DMS153 treated with DMSO at 0.1 percent for 48 hours (cell line): ENCODE measurements around the gene PHF2.

ENCODE experiments used
- DNase-seq: peaks from one replicate; lab custom pipeline; 2025; ENCODE audit not compliant: unreplicated experiment; lab: John Stamatoyannopoulos, UW

Gene PHF2

DNA sequence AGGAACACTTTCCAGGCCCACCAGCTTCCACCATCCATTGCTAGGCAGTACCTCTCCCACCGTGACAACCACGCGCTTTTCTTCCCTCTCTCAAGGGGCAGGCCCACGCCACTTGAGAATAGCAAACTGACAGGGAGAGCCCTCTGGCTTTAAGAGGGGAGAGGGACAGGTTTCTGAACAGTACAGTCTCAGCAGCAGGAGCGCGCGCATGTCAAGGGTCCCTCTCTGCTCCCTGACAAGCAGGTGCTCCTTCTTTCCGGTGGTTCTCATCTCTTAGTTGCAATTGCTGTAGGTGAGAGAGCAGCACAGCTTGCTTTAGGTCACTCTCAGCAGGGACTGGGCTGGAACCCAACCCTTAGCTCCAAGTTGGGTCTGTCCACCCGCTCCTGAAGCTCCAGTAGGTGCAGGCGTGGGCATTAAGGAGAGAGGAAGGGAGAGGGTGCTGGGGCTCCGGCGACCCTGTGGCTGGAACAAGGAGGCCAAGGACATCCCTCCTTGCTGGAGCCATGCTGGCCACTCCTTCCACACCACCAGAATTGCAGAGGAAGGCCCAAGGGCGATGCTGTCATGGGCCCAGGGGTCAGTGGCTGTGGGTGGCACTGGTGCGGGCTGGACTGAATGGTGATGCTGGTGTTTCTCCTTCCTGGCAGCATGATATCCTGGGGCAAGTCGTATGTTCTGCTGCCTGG, 9.0 kb upstream of the PHF2 start:
- DNase-seq: no peak

DNA sequence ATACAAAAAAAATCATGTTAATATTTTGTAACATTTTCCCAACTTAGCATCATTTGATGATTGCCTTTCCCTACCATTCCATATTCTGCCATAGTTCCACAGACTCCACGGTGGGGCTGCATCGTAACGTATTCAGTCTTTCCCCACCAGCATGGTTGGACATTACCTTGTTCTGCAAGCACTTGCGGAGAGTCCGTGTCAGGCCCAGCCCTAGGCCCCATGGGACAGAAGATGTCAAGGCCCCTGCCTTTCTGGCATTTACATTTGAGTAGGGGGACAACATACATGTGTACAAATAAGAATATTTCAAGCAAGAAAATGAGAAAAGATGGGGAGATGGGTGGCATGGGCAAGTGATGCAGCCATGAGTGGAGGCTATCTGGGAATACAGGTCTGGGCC, 8.2 kb upstream of the PHF2 start:
- DNase-seq: no peak

DNA sequence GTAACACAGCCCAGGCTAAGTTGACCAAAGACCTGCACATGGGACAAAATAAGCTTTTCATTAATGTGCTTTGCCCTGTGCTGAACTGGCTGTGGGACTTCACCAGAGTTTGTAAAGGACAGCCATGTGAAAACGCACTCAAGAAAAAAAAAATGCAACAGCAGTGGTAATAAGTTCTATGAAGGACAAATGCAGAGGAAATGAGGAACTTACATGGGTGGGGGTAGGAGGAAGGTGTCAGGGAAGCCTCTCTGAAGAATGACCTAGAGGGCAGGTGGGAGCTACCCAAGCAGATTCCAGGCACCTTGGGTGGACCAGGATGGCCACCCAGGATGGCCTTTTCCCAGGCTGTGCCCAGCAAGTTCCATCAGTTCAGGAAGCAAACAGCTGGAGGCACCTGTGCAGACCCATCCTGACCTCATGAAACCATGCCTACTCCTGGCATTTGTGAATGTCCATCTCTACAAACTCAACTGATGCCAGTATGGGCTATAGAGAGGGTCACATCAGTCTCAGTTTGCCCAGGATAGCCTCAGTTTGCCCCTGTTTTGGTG, 6.7 kb upstream of the PHF2 start:
- no peak for DNase-seq

DNA sequence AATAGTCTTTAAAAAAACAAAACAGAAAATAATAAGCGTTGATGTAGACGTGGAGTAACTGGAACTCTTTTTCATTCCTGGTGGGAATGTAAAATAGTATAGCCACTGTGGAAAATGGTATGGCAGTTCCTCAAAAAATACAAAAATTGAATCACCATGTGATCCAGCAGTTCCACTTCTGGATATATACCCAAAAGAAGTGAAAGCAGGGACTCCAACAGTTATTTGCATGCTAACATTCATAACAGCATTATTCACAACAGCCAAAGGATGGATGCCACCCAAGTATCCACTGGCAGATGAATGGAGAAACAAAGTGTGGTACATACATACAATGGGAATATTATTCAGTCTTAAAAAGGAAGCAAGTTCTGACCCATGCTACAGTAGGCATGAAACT, 4.2 kb upstream of the PHF2 start:
- no peak for DNase-seq

DNA sequence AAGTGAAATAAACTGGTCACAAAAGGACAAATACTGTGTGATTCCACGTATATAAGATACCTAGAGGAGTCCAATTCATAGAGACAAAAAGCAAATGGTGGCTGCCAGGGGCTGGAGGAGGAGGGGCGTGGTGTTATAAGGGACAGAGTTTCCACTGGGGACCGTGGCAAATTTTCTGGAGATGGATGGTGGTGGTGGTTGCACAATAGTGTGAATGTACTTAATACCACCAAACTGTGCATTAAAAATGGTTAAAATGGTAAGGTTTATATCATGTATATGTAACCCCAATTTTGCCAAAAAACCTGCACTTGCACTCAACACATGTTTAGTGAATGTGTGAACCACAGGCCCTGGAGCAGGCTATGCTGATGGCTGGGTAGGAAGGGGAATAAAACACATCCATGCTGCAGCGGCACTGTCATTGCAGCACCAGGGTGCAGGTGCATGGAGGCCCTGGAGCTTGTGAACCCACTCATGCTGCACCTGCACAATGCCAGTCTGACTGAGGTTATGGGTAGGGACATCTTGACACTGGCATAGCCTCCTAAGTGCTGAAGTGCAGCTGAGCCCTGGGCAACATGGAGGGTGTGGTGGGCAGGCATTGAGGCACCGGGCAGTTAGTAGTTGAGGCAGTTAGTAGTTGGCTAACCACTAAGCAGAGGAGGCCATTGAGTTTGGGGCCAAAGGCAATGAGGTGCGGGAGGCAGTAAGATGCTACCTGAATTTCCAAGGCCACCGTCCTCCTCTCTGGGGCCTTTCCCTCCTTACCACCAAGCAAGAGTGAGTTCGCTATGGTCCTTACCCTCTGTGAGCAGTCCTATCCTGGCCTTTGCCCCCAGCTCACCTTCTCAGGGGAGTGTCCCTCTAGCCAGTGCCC, 3.5 kb upstream of the PHF2 start:
- no peak for DNase-seq

DNA sequence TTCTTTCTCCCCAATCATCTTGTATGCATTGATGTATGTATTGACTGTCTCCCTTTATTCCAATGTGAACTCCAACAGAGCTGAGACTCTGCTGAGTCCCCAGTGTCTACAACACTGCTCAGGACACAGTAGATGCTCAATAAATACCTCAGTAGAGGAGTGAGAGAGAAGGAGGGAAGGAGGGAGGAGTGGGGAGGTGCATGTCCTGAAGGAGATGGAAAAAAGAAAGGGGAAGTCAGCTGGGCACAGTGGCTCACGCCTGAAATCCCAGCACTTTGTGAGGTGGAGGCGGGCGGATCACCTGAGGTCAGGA, 2.9 kb upstream of the PHF2 start:
- no peak for DNase-seq

DNA sequence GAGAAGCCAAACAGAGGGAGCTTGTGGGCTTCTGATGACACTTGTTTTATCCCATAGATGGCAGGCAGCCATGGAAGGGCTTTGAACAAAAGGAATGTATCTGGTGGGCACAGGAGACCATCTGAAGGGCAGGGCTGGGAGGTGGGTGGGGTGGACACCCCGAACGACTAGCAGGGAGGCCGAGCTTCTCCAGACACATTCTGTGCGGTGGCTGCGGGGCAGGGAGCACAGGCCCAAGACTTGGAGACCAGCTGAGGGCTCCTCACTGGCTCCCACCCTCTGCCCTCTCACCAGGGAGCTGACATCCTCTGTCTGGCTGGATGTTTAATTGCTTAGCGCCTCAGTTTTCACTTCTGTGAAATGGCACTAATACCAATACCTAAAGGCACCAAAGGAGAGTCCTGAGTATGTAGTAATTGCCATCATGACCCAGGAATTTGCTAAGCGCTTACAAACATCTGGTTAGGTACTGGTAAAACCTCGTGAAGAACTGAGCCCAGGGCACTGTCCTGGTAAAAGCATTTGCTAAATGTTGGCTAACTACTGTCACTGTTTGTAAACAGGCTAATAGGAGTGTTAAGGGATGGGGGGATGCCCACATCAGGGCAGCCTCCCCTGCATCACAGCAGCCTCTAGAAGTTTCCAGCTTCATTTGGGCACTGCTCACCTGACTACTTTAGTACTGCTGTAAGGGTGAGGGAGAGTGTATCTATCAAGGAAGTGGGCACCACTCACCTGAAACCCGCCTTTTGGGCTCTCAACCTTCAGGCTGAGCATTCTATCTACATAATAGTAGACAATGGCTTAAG, 2.1 kb upstream of the PHF2 start:
- DNase-seq: no peak

DNA sequence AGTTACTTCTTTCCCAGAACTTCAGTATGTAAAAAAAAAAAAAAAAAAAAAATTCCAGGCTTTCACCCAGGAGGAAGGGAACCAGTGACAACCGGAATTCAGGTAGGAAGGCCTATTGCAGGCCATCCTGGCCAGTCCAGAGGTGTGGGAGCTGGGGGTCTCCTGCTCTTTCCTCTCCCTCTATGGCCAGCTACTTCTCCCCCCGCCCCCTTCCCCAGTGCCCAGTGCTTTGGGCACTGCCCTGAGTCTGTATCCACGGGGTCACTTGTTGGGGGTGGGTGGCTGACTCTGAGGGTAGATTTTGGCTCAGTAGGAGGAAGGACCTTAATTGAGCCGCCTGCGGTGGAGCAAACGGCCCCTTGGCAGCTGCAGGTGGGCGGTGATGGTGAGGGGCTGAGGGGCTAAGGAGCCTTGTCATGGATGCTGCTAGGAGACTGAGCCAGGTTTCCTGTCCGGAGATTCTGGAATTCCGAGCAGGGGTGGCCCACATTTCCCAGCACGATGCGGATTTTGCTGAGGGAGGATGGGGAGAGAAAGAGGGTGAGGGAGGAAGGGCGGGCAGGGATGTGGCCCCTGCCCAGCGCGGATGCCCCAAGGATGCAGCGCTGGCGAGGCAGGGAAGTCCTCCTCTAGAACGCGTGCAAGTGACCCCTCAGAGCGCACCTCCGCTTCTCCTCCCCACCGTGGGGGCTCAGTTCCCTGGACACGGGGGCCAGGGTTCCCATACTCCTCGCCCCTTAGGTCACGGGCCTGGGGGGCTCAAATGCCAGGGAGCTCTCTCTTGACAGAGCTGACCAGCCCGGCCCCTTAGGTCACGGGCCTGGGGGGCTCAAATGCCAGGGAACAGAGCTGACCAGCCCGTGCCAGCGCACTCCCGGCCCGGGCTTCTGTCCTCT, 1.2 kb upstream of the PHF2 start:
- DNase-seq: no peak

DNA sequence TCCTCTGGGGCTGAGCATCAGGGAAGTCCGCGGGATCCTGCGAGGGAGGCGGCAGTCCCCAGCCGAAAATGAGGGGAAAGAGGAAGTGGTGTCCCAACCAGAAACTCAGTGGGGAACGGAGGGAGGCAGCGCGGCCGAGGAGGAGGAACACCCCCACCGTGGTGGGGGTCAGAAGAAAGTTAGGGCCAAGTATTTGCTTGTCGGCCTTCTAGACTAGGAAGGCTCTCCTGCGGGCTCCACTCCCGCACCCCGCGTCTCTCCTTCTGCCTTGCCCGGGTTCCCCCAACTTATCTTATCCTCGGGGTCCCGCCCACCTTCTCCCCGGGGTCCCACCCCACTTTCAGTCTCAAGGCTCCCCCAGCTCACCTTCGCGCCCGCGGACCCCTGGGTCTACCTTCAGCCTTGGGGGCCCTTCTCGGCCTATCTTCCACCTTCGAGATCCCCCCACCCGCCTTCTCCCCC, 557 bp upstream of the PHF2 start:
- DNase-seq: no peak

DNA sequence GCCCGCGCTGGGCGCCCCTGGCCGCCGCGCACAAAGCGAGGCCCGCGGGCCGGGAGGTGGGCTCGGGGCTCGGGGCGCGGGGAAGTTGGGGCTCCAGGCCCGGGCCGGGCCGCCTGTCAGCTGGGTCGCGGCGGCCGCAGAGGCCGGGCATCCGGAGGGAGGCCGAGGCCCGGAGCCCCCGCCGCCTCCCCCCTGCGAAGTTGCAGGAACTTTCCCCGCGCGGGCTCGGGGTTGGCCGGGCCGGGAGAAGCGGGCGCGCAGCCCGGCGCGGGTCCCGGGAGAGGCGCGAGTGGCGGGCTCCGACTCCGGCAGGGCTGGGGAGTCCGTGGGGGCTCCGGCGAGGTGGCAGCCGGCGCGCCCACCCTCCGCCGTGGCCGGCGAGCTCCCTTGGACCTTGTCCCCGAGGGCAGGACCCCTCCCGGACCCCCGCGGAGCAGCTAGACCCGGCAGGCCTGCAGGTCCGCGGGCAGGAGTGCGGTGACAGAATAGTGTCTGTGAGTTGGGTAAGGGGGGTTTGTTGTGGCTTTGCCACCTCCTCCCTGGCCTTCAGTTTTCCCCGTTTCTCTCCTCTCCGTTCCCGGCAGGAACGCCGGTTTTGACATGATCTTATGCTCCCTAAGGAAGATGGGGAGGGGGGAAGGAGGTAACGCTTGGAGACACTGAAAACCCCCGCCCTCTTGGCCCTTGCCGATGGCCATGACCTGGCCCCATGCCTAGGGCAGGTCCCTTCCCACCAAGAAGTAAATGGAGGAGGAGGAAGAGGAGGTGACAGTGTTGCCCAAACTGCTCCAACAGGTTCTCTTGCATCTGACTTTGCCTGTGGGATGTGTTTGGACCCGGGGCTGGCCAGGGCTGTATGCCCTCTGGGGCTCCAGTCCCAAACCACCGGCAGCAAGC, 942 bp downstream of the PHF2 start:
- DNase-seq: no peak

DNA sequence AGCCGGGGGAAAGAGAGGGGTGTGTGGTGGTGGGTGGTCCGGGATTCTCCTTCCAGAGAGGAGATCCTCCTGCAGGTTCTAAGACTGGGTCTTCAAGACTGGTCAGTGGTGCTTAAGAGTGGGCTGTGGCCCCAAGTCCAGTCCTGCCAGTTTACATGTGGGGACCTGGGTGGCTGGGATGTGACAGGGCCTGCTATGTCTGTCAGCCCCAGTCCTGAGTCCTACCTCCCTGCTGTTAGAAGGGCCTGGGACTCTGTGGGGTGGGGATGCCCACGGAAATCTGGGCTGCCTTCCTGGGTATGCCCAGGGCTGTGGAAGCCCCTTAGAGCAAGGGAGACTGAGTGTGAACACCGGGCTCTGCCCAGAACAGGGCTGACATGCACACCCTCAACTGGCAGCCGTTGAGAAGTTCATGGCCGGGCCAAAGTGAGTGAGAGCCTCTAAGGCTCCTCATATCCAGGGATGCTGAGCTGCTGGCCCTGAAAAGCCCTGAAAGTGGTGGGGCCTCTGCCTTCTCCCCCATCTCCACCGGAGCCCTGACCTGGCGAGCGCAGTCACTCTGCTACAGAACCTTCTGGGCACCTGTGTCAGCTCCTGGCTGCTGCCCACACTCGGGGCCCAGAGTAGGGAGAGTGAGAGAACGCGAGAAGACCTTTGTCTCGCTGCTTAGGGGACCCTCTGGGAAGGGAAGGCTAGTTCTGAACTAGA, 1.7 kb downstream of the PHF2 start:
- no peak for DNase-seq

DNA sequence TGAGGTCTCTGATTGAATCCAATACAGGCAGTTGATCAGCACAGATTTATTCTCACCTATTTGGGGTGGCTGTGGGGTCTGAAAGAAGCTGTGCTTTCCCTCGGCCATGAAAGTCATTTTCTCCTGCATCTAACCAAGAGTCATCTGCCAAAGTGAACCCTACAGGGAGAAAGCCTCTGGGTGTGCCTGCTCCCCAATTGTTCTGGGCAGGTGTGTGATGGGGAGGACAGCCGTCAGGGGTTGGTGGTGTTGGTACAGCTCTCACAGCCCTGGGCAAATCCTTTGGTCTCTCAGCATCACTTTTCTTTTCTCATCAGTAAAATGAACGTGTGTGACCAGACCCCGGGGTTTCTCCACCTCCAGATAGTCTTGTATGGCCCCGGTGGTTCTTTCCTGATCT, 2.5 kb downstream of the PHF2 start:
- no peak for DNase-seq

DNA sequence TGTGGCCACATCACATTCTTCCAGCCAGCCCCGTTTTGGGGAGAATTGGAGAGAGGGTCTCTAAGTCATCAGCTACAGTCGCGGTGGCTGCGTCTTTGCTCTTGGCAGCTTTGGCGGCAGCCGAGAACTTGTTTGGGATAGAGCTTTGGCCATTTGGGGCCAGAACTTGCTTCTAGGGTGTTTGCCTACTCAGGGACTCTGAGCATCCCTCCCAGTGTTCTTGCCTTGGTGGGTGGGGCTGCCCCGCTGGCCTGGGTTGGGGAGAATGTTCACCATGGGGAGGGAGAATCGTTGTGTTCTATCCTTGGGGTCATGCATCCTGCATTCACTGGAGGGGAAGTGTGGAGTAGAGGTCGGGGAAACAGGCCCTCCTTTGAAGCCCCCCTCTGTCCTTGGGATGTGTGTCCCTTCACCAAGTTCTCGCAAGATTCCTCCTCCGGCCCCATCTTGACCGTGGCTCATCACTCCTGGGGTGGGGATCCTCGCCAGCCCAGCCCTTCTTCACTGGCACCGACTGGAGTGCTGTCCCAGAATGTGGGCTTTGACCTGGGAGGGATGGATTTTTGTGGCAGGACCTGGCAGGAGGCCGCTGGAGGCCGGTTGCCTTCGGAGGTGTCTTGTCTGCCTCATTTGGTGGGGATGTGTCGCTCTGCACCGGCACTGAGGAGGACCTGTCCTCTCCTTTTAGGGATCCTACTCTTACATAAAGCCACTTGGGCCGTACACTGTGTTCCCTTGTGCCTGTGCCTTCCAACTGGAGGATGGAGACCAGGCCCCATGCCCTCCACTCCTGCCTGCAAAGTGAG, 3.5 kb downstream of the PHF2 start:
- no peak for DNase-seq

DNA sequence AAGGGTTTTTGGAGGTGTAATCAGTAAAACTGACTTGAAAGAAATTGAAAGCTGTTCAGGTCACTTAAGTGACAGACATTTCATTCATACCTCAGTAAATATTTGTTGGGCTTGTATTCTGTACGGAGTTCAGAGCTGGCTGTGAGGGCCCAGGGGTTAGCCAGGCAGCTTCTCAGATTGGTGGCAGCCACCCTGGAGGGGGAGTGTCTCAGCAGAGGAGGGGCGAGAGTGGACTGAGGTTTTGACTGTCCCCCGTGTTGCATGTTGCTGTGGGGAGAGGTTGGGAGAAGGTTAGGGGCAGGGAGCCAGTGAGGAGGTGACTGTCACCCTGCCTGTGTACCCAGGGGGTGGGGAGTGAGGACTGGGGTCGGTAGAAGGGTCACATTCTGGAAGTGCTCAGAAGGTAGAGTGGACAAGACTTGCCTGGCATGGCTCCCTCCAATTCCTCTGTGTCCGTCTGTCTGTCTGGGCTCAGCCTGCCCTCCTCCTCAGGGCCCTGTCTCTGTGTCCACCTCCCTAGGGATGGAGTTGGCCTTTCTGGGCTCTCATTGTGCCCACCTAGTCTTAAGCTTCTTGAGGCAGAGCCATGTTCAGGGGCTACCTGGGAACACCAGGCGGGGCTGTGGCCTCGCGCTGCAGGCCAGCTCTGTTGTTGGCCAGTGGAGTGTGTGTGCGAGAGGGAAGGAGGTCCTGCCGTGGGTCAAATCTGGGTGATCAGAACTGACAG, 4.4 kb downstream of the PHF2 start:
- DNase-seq: no peak

DNA sequence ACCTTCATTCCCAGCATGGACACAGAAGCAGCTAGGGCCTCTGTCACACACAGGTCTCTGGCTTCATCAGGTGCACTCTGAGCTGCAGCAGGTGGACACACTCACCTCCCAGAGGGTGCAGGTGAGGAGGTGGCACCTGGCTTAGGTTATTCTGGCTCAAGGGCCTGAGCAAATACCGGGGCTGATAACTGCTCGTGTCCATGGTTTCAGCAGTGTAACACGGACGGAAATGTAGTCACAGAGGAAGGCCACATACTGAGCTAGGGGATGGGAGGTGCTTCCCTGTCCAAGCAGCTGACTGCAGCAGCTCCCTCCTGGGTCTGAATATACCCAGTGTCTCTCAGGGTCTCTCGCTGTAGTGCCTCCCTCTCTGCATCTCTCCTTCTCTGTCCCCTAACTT, 5.7 kb downstream of the PHF2 start:
- peak; percentile 93 for DNase-seq

DNA sequence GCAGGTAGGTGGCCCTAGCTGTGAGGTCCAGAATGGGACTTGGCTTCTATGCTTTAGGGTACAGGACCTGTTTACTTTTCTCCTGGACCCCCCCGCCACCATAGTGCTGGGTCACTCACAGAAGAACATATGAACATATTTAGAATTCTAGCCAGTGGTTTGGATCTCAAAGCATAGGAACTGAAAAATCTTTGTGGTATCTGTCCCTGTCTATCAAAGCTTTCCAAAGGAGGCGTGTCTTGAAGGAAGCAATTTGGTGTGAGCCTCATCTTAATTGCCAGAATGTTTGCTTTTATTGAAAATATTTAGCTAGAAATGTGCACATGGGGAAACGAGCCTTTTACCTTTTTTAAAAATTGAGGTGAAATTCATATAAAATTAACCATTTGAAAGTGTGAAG, 6.2 kb downstream of the PHF2 start:
- DNase-seq: no peak

DNA sequence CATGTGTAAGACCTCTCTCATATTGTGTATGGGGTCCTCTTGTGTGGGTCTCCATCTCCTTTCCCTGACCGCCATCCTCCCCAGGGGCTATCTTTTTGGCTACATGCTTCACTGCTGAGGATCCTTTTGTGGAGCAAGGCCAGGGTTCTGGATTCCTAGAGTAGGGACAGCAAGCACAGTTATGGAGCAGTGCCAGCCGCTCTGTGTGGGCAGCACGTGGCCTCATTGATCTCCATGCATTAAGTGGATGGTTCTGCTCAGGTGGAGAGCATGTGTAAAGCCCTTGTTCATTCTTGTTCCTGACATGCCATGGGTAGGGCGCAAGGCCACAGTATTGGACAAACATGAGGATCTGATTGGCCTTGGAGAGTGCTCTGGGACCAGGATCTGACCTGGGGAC, 8.9 kb downstream of the PHF2 start:
- DNase-seq: no peak
